ENCODE data around the gene HDDC2.

- TF ChIP-seq CTCF (IDR thresholded peaks at IDR 0.05) (no peak), POLR2A (IDR thresholded peaks at IDR 0.05) (no peak)
Measured at GRCh38 chr6:125227244-125227643, 74.5 kb downstream of the HDDC2 start.

Data from Peyer's patch (tissue), 4 donors.